OCI-LY1 (cell line): ENCODE results near the gene PLK4.
A peak's percentile ranks its signal among the peaks of the same experiment; 100 is the strongest.

Experiments
- H2AFZ ChIP-seq: fragments of 200-600 bp; sonication (generic), shearing (Covaris generic); 2 replicates; pipeline ENCODE4 v1.6.0; 2014; ENCODE audit warnings: antibody characterized with exemption, mild to moderate bottlenecking, low read length
- H3F3A ChIP-seq: fragments of 200-600 bp; sonication (generic), shearing (Covaris generic); 2 replicates; pipeline ENCODE4 v1.6.0; 2014; ENCODE audit warnings: mild to moderate bottlenecking, antibody characterized with exemption, low read length, moderate library complexity; ENCODE audit not compliant: insufficient read depth
- H3K27ac ChIP-seq: fragments of 200-600 bp; sonication (generic); 2 replicates; pipeline ENCODE4 v1.5.1; 2014; ENCODE audit warnings: low read length, mixed run types, mild to moderate bottlenecking, low read depth; ENCODE audit not compliant: poor library complexity, severe bottlenecking
- H3K27me3 ChIP-seq: fragments of 200-600 bp; sonication (generic); 2 replicates; pipeline ENCODE4 v1.6.0; 2014; ENCODE audit warnings: antibody characterized with exemption, mild to moderate bottlenecking, low read length, moderate library complexity; ENCODE audit not compliant: insufficient read depth
- H3K36me3 ChIP-seq: fragments of 200-600 bp; sonication (generic); 2 replicates; pipeline ENCODE4 v1.6.1; 2014; ENCODE audit warnings: mild to moderate bottlenecking, antibody characterized with exemption, low read length, moderate library complexity, mixed read lengths; ENCODE audit not compliant: insufficient read depth
- H3K4me1 ChIP-seq: fragments of 200-600 bp; sonication (generic); 2 replicates; pipeline ENCODE4 v1.5.1; 2014; ENCODE audit warnings: mild to moderate bottlenecking, low read length, moderate library complexity; ENCODE audit not compliant: insufficient read depth, severe bottlenecking
- H3K4me2 ChIP-seq: fragments of 200-600 bp; sonication (generic), shearing (Covaris generic); 2 replicates; pipeline ENCODE4 v1.6.1; 2014; ENCODE audit warnings: low read length
- H3K4me3 ChIP-seq: fragments of 200-600 bp; sonication (generic); 2 replicates; pipeline ENCODE4 v1.5.1; 2014; ENCODE audit warnings: low read length, low read depth, mild to moderate bottlenecking, mixed read lengths; ENCODE audit not compliant: poor library complexity, severe bottlenecking
- H3K79me2 ChIP-seq: fragments of 200-600 bp; shearing (Covaris generic); 2 replicates; pipeline ENCODE4 v1.6.1; 2016; ENCODE audit warnings: mixed run types, low read length, mixed read lengths; ENCODE audit not compliant: insufficient read depth
- H3K9ac ChIP-seq: fragments of 200-600 bp; sonication (generic), shearing (Covaris generic); 2 replicates; pipeline ENCODE4 v1.6.1; 2014; ENCODE audit warnings: mild to moderate bottlenecking, low read length, mixed read lengths
- H3K9me2 ChIP-seq: fragments of 200-600 bp; sonication (generic), shearing (Covaris generic); 2 replicates; pipeline ENCODE4 v1.6.1; 2014; ENCODE audit warnings: low read depth, mild to moderate bottlenecking, low read length, mixed read lengths
- H3K9me3 ChIP-seq: fragments of 200-600 bp; shearing (Covaris generic); 2 replicates; pipeline ENCODE4 v1.6.1; 2014; ENCODE audit warnings: low read length, mixed read lengths
- H4K20me1 ChIP-seq: fragments of 200-600 bp; sonication (generic), shearing (Covaris generic); 2 replicates; pipeline ENCODE4 v1.6.0; 2016; ENCODE audit warnings: mild to moderate bottlenecking, low read length; ENCODE audit not compliant: insufficient read depth
- CTCF ChIP-seq: fragments of 200-600 bp; sonication (generic), shearing (Covaris generic); IDR thresholded peaks from 2 replicates; pipeline ENCODE4 v1.5.1; 2017; ENCODE audit warnings: mild to moderate bottlenecking, antibody characterized with exemption, low read length, moderate library complexity, mixed read lengths
- EZH2 ChIP-seq: fragments of 200-600 bp; sonication (generic), shearing (Covaris generic); IDR thresholded peaks from 2 replicates; pipeline ENCODE4 v1.8.0; 2017; ENCODE audit warnings: borderline replicate concordance, mixed run types, mild to moderate bottlenecking, antibody characterized with exemption, low read length, moderate library complexity, mixed read lengths

Gene PLK4

GRCh38 chr4:127880763-127881562 is at the start of gene PLK4:
Gene PLK4, plus strand, starts transcription at chr4:127880893. Its CDS starts 242 bp downstream, at chr4:127881135.
- Histone ChIP-seq H3K4me1 (peaks cover 34% of the 10 kb centered on the region), H3K9ac (peak within 1 kb of the TSS; percentile 83), H3K27ac (peak within 1 kb of the TSS; percentile 76), H3K4me2 (peak within 1 kb of the TSS; percentile 86), H3K9me3 (no peaks in the 10 kb centered on the region), H3K36me3 (peaks cover 38% of the 10 kb centered on the region), H3K79me2 (peaks cover 20% of the 10 kb centered on the region), H3F3A (no peaks in the 10 kb centered on the region), H3K27me3 (no peaks in the 10 kb centered on the region), H2AFZ (peak within 1 kb of the TSS; percentile 60; the same call in 1 of the 2 replicates), H4K20me1 (no peaks in the 10 kb centered on the region), H3K4me3 (peak within 1 kb of the TSS; percentile 71), H3K9me2 (no peaks in the 10 kb centered on the region)
- no peak for TF ChIP-seq CTCF
- no peak for TF ChIP-seq EZH2

GRCh38 chr4:127832585-127832984 is 48.1 kb upstream of the PLK4 start:
- Histone ChIP-seq H3K27me3 (no peaks in the 10 kb centered on the region), H3K4me1 (no peaks in the 10 kb centered on the region), H3F3A (no peaks in the 10 kb centered on the region), H3K9me2 (no peaks in the 10 kb centered on the region), H3K79me2 (no peaks in the 10 kb centered on the region), H3K27ac (no peak overlapping the region), H3K4me2 (no peak overlapping the region), H3K36me3 (peaks cover 5% of the 10 kb centered on the region; the same call in 1 of the 2 replicates), H2AFZ (no peak overlapping the region), H3K4me3 (no peak overlapping the region), H3K9ac (no peak overlapping the region), H3K9me3 (no peaks in the 10 kb centered on the region), H4K20me1 (no peaks in the 10 kb centered on the region)
- no peak for TF ChIP-seq EZH2
- no peak for TF ChIP-seq CTCF

GRCh38 chr4:127843704-127844600 is 36.7 kb upstream of the PLK4 start:
- no peaks in the 10 kb centered on the region for H3K9me2 ChIP-seq
- no peak overlapping the region for H3K9ac ChIP-seq
- TF ChIP-seq EZH2 (no peak), CTCF (no peak)
- H3K4me3 ChIP-seq = no peak overlapping the region
- no peaks in the 10 kb centered on the region for H3F3A ChIP-seq
- 0 out of 2 replicates have a peak, but pooled peaks cover 3% of the 10 kb centered on the region for H3K9me3 ChIP-seq
- H3K27me3 ChIP-seq = no peaks in the 10 kb centered on the region
- H3K4me2 ChIP-seq = no peak overlapping the region
- no peaks in the 10 kb centered on the region for H4K20me1 ChIP-seq
- H3K36me3 ChIP-seq = no peaks in the 10 kb centered on the region
- H3K79me2 ChIP-seq = 0 out of 2 replicates have a peak, but pooled peaks cover 5% of the 10 kb centered on the region
- no peak overlapping the region for H3K27ac ChIP-seq
- H2AFZ ChIP-seq = no peak overlapping the region
- H3K4me1 ChIP-seq = no peaks in the 10 kb centered on the region
